Sigmoid colon (tissue), 3 donors: ENCODE data around the gene SLC9A8.

Source experiments
- POLR2A ChIP-seq, 2 donors: fragments of 450-650 bp; IDR thresholded peaks; one replicate each; pipeline ENCODE4 v1.6.1; 2016; ENCODE audit warnings: antibody characterized with exemption in 2 of 2, mild to moderate bottlenecking in 2 of 2, moderate library complexity in 2 of 2
- TF ChIP-seq, protein P1 (sequence below), 4 experiments: fragments of 450-650 bp in 3 of 4; fragments of 200-600 bp in 1 of 4; IDR thresholded peaks; one replicate each; pipeline ENCODE4 v1.5.1; 2016 to 2019; ENCODE audit warnings: antibody characterized with exemption in 4 of 4, mild to moderate bottlenecking in 3 of 4, moderate library complexity in 2 of 4

DNA sequence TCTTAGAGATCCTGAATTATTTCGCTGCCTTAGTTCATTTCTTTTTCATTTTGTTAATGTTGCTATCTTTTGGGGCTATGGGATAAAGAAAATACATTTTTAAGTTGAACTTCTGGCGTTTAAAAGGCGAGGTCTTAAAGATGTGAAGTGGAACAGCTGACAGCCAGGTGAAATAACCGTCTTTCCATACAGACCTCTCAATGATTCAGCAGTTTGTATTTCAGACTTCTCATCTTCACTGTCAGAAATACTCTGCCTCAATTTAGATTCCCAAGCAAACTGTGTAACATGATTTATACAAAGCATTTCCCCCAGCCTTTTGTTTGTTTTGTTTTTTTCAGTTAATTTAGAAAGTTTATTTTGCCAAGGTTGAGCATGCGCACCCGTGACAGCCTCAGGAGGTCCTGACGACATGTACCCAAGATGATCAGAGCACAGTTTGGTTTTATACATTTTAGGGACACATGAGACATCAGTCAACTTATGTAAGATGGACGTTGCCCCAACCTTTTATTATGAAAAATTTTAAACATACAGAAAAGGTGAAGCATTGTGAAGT, 40.0 kb downstream of the SLC9A8 start:
- TF ChIP-seq, protein P1, sequence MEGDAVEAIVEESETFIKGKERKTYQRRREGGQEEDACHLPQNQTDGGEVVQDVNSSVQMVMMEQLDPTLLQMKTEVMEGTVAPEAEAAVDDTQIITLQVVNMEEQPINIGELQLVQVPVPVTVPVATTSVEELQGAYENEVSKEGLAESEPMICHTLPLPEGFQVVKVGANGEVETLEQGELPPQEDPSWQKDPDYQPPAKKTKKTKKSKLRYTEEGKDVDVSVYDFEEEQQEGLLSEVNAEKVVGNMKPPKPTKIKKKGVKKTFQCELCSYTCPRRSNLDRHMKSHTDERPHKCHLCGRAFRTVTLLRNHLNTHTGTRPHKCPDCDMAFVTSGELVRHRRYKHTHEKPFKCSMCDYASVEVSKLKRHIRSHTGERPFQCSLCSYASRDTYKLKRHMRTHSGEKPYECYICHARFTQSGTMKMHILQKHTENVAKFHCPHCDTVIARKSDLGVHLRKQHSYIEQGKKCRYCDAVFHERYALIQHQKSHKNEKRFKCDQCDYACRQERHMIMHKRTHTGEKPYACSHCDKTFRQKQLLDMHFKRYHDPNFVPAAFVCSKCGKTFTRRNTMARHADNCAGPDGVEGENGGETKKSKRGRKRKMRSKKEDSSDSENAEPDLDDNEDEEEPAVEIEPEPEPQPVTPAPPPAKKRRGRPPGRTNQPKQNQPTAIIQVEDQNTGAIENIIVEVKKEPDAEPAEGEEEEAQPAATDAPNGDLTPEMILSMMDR (IDR thresholded peaks at IDR 0.05): no peak
- no peak for TF ChIP-seq POLR2A (IDR thresholded peaks at IDR 0.05)
